ENCODE data around the gene GALT. TPM values are rescaled to one million over a fixed set of nuclear protein-coding genes. Genes with fewer than 3 reads are reported as not detected.

GALT gene
- total RNA-seq, 2 donors from 2014 or later = 30.9 to 35.0 TPM

DNA sequence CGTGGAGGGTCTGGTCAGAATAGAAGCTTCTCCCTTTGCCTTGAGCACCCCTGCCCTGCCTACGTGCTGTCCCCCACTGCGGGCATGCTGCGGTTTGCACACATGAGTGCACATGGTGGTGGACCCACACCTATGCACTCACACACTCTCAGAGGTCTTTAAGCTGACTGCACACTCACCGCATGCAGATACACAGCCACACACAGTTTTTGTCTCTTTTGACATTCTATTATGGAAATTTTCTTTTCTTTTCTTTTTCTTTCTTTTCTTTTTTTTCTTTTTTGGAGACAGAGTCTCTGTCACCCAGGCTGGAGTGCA is 17.0 kb upstream of the GALT start:
- no peak for DNase-seq (ENCODE audit: low spot score)
- peaks cover 9 to 26% of the 10 kb centered on the region in 2 donors for H3K27me3 ChIP-seq
- no peaks in the 10 kb centered on the region for H3K9me3 ChIP-seq
- TF ChIP-seq, protein P1, sequence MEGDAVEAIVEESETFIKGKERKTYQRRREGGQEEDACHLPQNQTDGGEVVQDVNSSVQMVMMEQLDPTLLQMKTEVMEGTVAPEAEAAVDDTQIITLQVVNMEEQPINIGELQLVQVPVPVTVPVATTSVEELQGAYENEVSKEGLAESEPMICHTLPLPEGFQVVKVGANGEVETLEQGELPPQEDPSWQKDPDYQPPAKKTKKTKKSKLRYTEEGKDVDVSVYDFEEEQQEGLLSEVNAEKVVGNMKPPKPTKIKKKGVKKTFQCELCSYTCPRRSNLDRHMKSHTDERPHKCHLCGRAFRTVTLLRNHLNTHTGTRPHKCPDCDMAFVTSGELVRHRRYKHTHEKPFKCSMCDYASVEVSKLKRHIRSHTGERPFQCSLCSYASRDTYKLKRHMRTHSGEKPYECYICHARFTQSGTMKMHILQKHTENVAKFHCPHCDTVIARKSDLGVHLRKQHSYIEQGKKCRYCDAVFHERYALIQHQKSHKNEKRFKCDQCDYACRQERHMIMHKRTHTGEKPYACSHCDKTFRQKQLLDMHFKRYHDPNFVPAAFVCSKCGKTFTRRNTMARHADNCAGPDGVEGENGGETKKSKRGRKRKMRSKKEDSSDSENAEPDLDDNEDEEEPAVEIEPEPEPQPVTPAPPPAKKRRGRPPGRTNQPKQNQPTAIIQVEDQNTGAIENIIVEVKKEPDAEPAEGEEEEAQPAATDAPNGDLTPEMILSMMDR (IDR thresholded peaks at IDR 0.05) = no peak
- H3K27ac ChIP-seq = no peak overlapping the region
- H3K4me3 ChIP-seq = peak overlapping the region in 1 of 2 donors; percentile 49
- peaks cover 0 to 15% of the 10 kb centered on the region in 2 donors for H3K4me1 ChIP-seq
- no peaks in the 10 kb centered on the region for H3K36me3 ChIP-seq

DNA sequence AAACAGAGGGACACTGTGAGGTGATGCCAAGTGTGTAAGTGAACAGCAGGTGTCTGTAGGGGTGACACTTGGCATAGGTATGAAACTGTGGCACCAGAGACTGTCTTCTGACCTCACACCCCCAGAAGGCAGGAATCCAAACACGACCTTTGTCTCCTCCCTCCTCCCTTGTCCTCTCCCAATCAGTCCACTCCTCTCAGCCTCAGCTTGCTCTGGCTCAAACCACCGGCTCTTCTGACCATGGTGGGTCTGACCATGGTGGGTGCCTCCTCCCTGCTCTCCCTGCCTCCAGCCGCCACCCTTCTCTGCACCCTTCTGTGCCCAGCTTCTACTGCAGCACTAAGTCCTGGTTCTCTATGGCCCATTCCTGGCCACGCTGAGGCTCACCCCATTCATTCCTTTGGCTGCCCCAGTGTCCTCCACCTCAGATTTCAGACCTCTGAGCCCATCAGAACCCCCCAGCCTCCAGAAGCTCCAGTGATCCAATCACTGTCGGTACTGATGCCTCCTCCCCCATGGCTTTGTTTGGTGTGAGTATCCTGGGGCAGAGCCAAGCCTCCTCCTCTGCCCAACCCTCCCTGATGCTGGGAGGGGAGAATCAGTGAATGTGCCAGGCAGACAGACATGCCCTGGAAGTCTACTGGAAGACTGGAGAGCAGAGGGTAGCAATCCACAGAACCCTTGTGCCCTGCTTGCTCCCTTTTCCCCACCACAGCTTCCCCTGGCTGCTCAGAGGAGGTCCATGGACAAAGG is 15.9 kb upstream of the GALT start:
- TF ChIP-seq, protein P1 (IDR thresholded peaks at IDR 0.05) = no peak
- peaks cover 9 to 15% of the 10 kb centered on the region in 2 donors for H3K27me3 ChIP-seq
- peaks cover 0 to 10% of the 10 kb centered on the region in 2 donors for H3K4me1 ChIP-seq
- H3K4me3 ChIP-seq = no peak overlapping the region
- peaks cover 6% of the 10 kb centered on the region for H3K36me3 ChIP-seq
- no peaks in the 10 kb centered on the region for H3K9me3 ChIP-seq
- no peak for DNase-seq (ENCODE audit: low spot score)
- no peak overlapping the region for H3K27ac ChIP-seq

DNA sequence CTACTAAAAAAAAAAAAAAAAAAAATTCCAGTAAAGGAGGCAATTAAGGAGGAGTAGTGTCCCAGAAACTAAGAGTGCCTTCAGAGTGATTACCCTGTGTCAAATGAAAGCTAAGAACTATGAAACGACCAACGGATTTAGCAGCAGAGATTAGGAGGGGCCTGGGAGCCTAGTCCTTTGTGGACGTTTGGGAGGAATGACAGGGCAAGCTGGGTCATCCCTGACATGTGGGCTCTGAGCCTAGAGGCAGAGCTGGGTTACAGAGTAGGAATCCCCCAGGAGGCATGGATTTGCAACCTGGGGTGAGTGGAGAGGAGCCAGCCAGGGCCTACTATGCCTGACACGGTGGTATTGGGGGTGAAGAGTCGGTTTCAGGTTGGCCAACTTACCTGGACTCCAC is 13.3 kb upstream of the GALT start:
- peaks cover 0 to 24% of the 10 kb centered on the region in 2 donors for H3K4me1 ChIP-seq
- TF ChIP-seq, protein P1 (IDR thresholded peaks at IDR 0.05) = no peak
- no peak overlapping the region for H3K4me3 ChIP-seq
- H3K27me3 ChIP-seq = peaks cover under 1 to 1% of the 10 kb centered on the region in 2 donors
- peaks cover 7% of the 10 kb centered on the region for H3K36me3 ChIP-seq
- DNase-seq (ENCODE audit: low spot score) = no peak
- no peak overlapping the region for H3K27ac ChIP-seq
- H3K9me3 ChIP-seq = no peaks in the 10 kb centered on the region

DNA sequence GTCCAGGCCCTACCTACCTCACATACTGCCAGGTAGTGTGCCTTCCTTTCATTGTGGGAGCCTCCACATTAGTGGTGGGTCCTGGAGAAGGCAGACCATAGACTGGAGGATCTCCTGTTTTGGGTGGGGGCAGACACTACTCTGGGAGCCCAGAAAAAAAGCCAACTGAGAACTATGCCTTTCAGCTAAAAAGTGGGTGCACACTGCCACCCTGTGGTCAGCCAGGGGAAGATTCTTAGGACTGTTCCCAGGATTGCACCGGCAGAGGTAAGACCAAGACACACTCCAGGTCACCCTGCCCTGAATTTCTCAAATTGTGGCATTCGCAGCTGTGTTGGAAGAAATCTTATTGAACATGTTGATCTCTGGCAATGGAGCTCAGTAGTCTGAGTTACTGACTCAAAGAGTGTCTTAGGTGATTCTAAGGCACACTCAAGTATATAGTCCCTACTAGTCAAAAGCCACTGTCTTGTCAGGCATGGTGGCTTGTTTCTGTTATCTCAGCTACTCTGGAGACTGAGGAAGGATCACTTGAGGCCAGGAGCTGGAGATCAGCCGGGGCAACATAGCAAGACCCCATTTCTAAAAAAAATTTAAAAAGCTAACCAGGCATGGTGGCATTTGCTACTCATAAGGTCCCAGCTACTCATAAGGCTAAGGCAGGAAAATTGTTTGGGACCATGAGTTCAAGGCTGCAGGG is 12.5 kb upstream of the GALT start:
- Histone ChIP-seq H3K36me3 (peaks cover 7% of the 10 kb centered on the region), H3K4me3 (no peak overlapping the region), H3K27me3 (no peaks in the 10 kb centered on the region), H3K4me1 (peaks cover 0 to 23% of the 10 kb centered on the region in 2 donors), H3K9me3 (no peaks in the 10 kb centered on the region), H3K27ac (no peak overlapping the region)
- TF ChIP-seq, protein P1 (IDR thresholded peaks at IDR 0.05) = peak; percentile 70 to 87
- peak; percentile 77 for DNase-seq (ENCODE audit: low spot score)

DNA sequence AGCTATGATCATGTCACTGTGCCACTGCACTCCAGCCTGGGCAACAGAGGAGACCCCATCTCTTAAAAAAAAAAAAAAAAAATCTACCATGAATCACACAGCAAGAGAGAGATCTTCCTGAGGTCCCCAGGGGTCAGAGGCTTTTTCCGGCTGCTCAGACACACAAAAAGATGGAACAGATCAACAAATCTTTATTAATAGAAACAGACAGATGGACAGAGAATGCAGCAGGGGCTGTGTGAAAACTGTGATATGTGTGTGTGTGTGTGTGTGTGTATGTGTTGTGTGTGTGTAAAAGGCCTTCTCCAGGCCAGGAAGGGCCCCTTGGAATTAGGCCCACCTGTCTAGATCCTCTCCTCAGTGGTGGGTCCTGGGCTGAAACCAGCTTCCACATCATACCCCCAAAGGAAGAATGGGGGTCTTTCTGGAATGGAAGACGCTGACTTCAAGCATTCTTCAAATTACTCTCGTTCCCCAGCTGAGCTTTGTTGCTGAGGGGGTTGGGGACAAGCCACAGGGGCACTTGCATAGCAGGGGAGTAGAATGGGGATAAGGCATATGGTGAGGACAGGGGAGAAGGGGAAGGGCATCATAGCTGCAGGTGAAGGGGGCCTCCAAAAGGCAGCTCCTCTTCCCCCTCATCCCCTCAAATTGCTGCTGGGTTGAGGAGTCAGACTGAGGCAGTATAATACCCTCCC is 11.8 kb upstream of the GALT start:
- TF ChIP-seq, protein P1 (IDR thresholded peaks at IDR 0.05) = no peak
- peaks cover 7% of the 10 kb centered on the region for H3K36me3 ChIP-seq
- H3K9me3 ChIP-seq = no peaks in the 10 kb centered on the region
- no peak for DNase-seq (ENCODE audit: low spot score)
- H3K4me1 ChIP-seq = peaks cover 0 to 19% of the 10 kb centered on the region in 2 donors
- no peak overlapping the region for H3K27ac ChIP-seq
- H3K27me3 ChIP-seq = no peaks in the 10 kb centered on the region
- no peak overlapping the region for H3K4me3 ChIP-seq

All from right atrium auricular region (tissue), 2 donors.